BLaER1 treated with 17β-estradiol and CSF1 and Interleukin-3, amounts not matched to agents 10 nM and 100 nM (cell line): ENCODE results near the gene SMARCAL1.
A peak's percentile ranks its signal among the peaks of the same experiment; 100 is the strongest.
"Not testable (repeated sequence)": the region's sequence is repeated elsewhere in the genome, so short reads cannot be mapped to it uniquely, and the experiment has no call there.

ENCODE experiments used
- H3K27ac ChIP-seq, 11 experiments: shearing (Covaris generic); formaldehyde crosslinking; 2 replicates each; pipeline ENCODE4 v1.8.1; 2022
- H3K27me3 ChIP-seq, 11 experiments: shearing (Covaris generic); formaldehyde crosslinking; 2 replicates each; pipeline ENCODE4 v1.8.1; 2022
- H3K36me3 ChIP-seq, 11 experiments: shearing (Covaris generic); formaldehyde crosslinking; 2 replicates each; pipeline ENCODE4 v1.8.1; 2022
- H3K4me1 ChIP-seq, 10 experiments: shearing (Covaris generic); formaldehyde crosslinking; 2 replicates each; pipeline ENCODE4 v1.8.1; 2022
- H3K4me2 ChIP-seq, 11 experiments: shearing (Covaris generic); formaldehyde crosslinking; 2 replicates each; pipeline ENCODE4 v1.8.1; 2022
- H3K4me3 ChIP-seq, 10 experiments: shearing (Covaris generic); formaldehyde crosslinking; 2 replicates each; pipeline ENCODE4 v1.8.1; 2022
- H3K9ac ChIP-seq, 11 experiments: shearing (Covaris generic); formaldehyde crosslinking; 2 replicates each; pipeline ENCODE4 v1.8.1; 2022
- H3K9me3 ChIP-seq, 11 experiments: shearing (Covaris generic); formaldehyde crosslinking; replicated peaks in 1 of 11; 2 replicates each; pipeline ENCODE4 v1.8.1; 2022
- H4K20me1 ChIP-seq, 11 experiments: shearing (Covaris generic); formaldehyde crosslinking; 2 replicates each; pipeline ENCODE4 v1.8.1; 2022
- Cebpa-rat ChIP-seq, 11 experiments: shearing (Covaris generic); IDR thresholded peaks; 2 replicates each; pipeline ENCODE4 v1.8.1; 2022

SMARCAL1 gene

GRCh38 chr2:216516730-216517350 lies 104.6 kb downstream of the SMARCAL1 start:
- H3K36me3 ChIP-seq = peaks cover 0 to 18% (median 8%) of the 10 kb centered on the region in 11 experiments; a peak in 14 of 22 replicates
- H3K27me3 ChIP-seq = no peaks in the 10 kb centered on the region
- no peak for TF ChIP-seq Cebpa-rat (IDR thresholded peaks at IDR 0.05)

GRCh38 chr2:216517447-216518225 lies 105.4 kb downstream of the SMARCAL1 start:
- no peaks in the 10 kb centered on the region for H3K27me3 ChIP-seq
- no peak for TF ChIP-seq Cebpa-rat (IDR thresholded peaks at IDR 0.05)

More at GRCh38 chr2:216516730-216517350, 104.6 kb downstream of the SMARCAL1 start:
- Histone ChIP-seq H3K9ac (no peak overlapping the region), H3K4me3 (no peak overlapping the region), H3K4me2 (no peak overlapping the region), H3K9me3 (no peaks in the 10 kb centered on the region), H3K4me1 (peaks cover 0 to 14% (median 0%) of the 10 kb centered on the region in 10 experiments; a peak in 5 of 20 replicates), H4K20me1 (peaks cover 0 to 17% (median 10%) of the 10 kb centered on the region in 11 experiments; a peak in 11 of 22 replicates), H3K27ac (no peak overlapping the region)

GRCh38 chr2:216518566-216519119 lies 106.4 kb downstream of the SMARCAL1 start:
- H3K4me2 ChIP-seq = peak overlapping the region in 2 of 11 experiments; percentile 2 to 21; a peak in 2 of 22 replicates
- H3K9ac ChIP-seq, H3K4me3 ChIP-seq, H4K20me1 ChIP-seq, H3K27ac ChIP-seq, H3K27me3 ChIP-seq, H3K9me3 ChIP-seq: not testable (repeated sequence)
- 0 out of 22 replicates have a peak, but pooled peaks of 1 of the 11 experiments have one; percentile 8 for TF ChIP-seq Cebpa-rat (IDR thresholded peaks at IDR 0.05)
- peaks cover 0 to 22% (median 8%) of the 10 kb centered on the region in 11 experiments; a peak in 14 of 22 replicates for H3K36me3 ChIP-seq
- H3K4me1 ChIP-seq = peaks cover 0 to 14% (median 0%) of the 10 kb centered on the region in 10 experiments; a peak in 5 of 20 replicates

More at GRCh38 chr2:216517447-216518225, 105.4 kb downstream of the SMARCAL1 start:
- Histone ChIP-seq H3K4me2 (no peak overlapping the region), H3K9ac (no peak overlapping the region; a peak in 1 of 22 replicates), H3K4me3 (no peak overlapping the region), H3K36me3 (peaks cover 0 to 22% (median 8%) of the 10 kb centered on the region in 11 experiments; a peak in 14 of 22 replicates), H4K20me1 (peaks cover 0 to 14% (median 6%) of the 10 kb centered on the region in 11 experiments; a peak in 10 of 22 replicates), H3K27ac (no peak overlapping the region), H3K9me3 (no peaks in the 10 kb centered on the region), H3K4me1 (peaks cover 0 to 14% (median 0%) of the 10 kb centered on the region in 10 experiments; a peak in 5 of 20 replicates)

GRCh38 chr2:216519154-216519762 lies 107.0 kb downstream of the SMARCAL1 start:
- Histone ChIP-seq H4K20me1 (peaks cover 0 to 8% (median 0%) of the 10 kb centered on the region in 11 experiments; a peak in 4 of 22 replicates), H3K4me1 (peaks cover 0 to 14% (median 0%) of the 10 kb centered on the region in 10 experiments; a peak in 5 of 20 replicates), H3K4me2 (peak overlapping the region in 2 of 11 experiments; percentile 2 to 21; a peak in 3 of 22 replicates), H3K4me3 (no peak overlapping the region), H3K9me3 (peaks cover 0 to 8% (median 3%) of the 10 kb centered on the region in 11 experiments; a peak in 7 of 22 replicates), H3K9ac (no peak overlapping the region), H3K36me3 (peaks cover 0 to 22% (median 8%) of the 10 kb centered on the region in 11 experiments; a peak in 14 of 22 replicates), H3K27me3 (no peaks in the 10 kb centered on the region), H3K27ac (no peak overlapping the region)
- TF ChIP-seq Cebpa-rat (IDR thresholded peaks at IDR 0.05) = no peak

- Histone ChIP-seq H4K20me1 (peaks cover 0 to 8% (median 0%) of the 10 kb centered on the region in 11 experiments; a peak in 4 of 22 replicates), H3K9me3 (peaks cover 0 to 16% (median 5%) of the 10 kb centered on the region in 11 experiments; a peak in 8 of 22 replicates), H3K36me3 (peaks cover 0 to 22% (median 8%) of the 10 kb centered on the region in 11 experiments; a peak in 14 of 22 replicates), H3K27ac (no peak overlapping the region), H3K27me3 (no peaks in the 10 kb centered on the region), H3K4me2 (0 out of 22 replicates have a peak overlapping the region, but pooled peaks of 1 of the 11 experiments have one; percentile 3), H3K9ac (no peak overlapping the region), H3K4me1 (peaks cover 0 to 14% (median 2%) of the 10 kb centered on the region in 10 experiments; a peak in 12 of 20 replicates), H3K4me3 (no peak overlapping the region)
- no peak for TF ChIP-seq Cebpa-rat (IDR thresholded peaks at IDR 0.05)
These were observed 107.8 kb downstream of the SMARCAL1 start for GRCh38 chr2:216520112-216520511.

- Histone ChIP-seq H3K9ac (no peak overlapping the region), H3K36me3 (peaks cover 0 to 22% (median 8%) of the 10 kb centered on the region in 11 experiments; a peak in 14 of 22 replicates), H3K4me2 (no peak overlapping the region), H3K4me3 (no peak overlapping the region), H3K27me3 (no peaks in the 10 kb centered on the region), H3K27ac (no peak overlapping the region), H3K4me1 (peaks cover 0 to 20% (median 7%) of the 10 kb centered on the region in 10 experiments; a peak in 12 of 20 replicates), H3K9me3 (peaks cover 0 to 17% (median 5%) of the 10 kb centered on the region in 11 experiments; a peak in 8 of 22 replicates), H4K20me1 (no peaks in the 10 kb centered on the region)
- TF ChIP-seq Cebpa-rat (IDR thresholded peaks at IDR 0.05) = no peak
These were observed 110.7 kb downstream of the SMARCAL1 start for GRCh38 chr2:216522892-216523502.

GRCh38 chr2:216525972-216526371 lies 113.7 kb downstream of the SMARCAL1 start:
- Histone ChIP-seq H3K27ac (no peak overlapping the region), H3K27me3 (no peaks in the 10 kb centered on the region), H3K4me1 (peaks cover 0 to 10% (median 3%) of the 10 kb centered on the region in 10 experiments; a peak in 7 of 20 replicates), H3K36me3 (peaks cover 0 to 12% (median 3%) of the 10 kb centered on the region in 11 experiments; a peak in 13 of 22 replicates), H3K9me3 (peaks cover 0 to 17% (median 5%) of the 10 kb centered on the region in 11 experiments; a peak in 8 of 22 replicates), H3K9ac (no peak overlapping the region), H3K4me2 (no peak overlapping the region), H3K4me3 (no peak overlapping the region), H4K20me1 (no peaks in the 10 kb centered on the region)
- no peak for TF ChIP-seq Cebpa-rat (IDR thresholded peaks at IDR 0.05)

GRCh38 chr2:216526939-216527338 lies 114.7 kb downstream of the SMARCAL1 start:
- Histone ChIP-seq H3K4me1 (peaks cover 0 to 10% (median 3%) of the 10 kb centered on the region in 10 experiments; a peak in 7 of 20 replicates), H3K4me2 (no peak overlapping the region), H3K36me3 (peaks cover 0 to 5% (median 0%) of the 10 kb centered on the region in 11 experiments; a peak in 1 of 22 replicates), H3K27me3 (no peaks in the 10 kb centered on the region), H3K9me3 (peaks cover 0 to 17% (median 5%) of the 10 kb centered on the region in 11 experiments; a peak in 8 of 22 replicates), H3K4me3 (no peak overlapping the region), H3K27ac (no peak overlapping the region), H4K20me1 (no peaks in the 10 kb centered on the region), H3K9ac (no peak overlapping the region)
- TF ChIP-seq Cebpa-rat (IDR thresholded peaks at IDR 0.05) = no peak
